Colonic mucosa (tissue), 4 donors: ENCODE data around the gene AP5Z1. TPM values are rescaled to one million over a fixed set of nuclear protein-coding genes. Genes with fewer than 3 reads are reported as not detected.

ENCODE experiments used
- DNase-seq: peaks from one replicate; pipeline ENCODE4 v3.0.0-alpha.2; 2020
- H3K27ac ChIP-seq: fragments of 200-600 bp; one replicate; pipeline ENCODE4 v1.8.0; 2021
- H3K27me3 ChIP-seq: fragments of 200-600 bp; one replicate; pipeline ENCODE4 v1.8.0; 2021
- H3K36me3 ChIP-seq: fragments of 200-600 bp; one replicate; pipeline ENCODE4 v1.8.0; 2021
- H3K4me1 ChIP-seq: fragments of 200-600 bp; one replicate; pipeline ENCODE4 v1.8.0; 2021; ENCODE audit warnings: mild to moderate bottlenecking
- H3K4me3 ChIP-seq: fragments of 200-600 bp; one replicate; pipeline ENCODE4 v1.8.0; 2021
- H3K9ac ChIP-seq, 2 donors: one replicate each; pipeline ENCODE4 v1.7.0; 2013; ENCODE audit warnings: control low read depth in 2 of 2, low read depth in 2 of 2, low read length in 2 of 2
- H3K9me3 ChIP-seq: fragments of 200-600 bp; one replicate; pipeline ENCODE4 v1.8.0; 2021
- intact Hi-C: fragments of 100-400 bp; cut with DNase I; formaldehyde crosslinking; loops from one replicate; pipeline ENCODE4 v1.14.1; 2022
- total RNA-seq, 2 donors: library from RNA; stranded (reverse); fragmentation: NEBNext Ultra II Directional in 1 of 2; extraction: Animal tissue kit (Norgen Biotek cat#: 25700) in 1 of 2; gene quantifications; one replicate each; pipeline ENCODE4 v1.2.1, GENCODE V29; 2021
- TF ChIP-seq, protein P1 (sequence below): fragments of 200-600 bp; IDR thresholded peaks from one replicate; pipeline ENCODE4 v1.8.0; 2022; ENCODE audit warnings: antibody characterized with exemption, mild to moderate bottlenecking
- donor health status: healthy.
- donor health status: DM: no; HTN: no; CAD: no.
- donor health status: DM: no; HTN: no; CAD: no.

Gene AP5Z1
- total RNA-seq, 2 donors from 2014 or later = 27.9 to 49.9 TPM

DNA sequence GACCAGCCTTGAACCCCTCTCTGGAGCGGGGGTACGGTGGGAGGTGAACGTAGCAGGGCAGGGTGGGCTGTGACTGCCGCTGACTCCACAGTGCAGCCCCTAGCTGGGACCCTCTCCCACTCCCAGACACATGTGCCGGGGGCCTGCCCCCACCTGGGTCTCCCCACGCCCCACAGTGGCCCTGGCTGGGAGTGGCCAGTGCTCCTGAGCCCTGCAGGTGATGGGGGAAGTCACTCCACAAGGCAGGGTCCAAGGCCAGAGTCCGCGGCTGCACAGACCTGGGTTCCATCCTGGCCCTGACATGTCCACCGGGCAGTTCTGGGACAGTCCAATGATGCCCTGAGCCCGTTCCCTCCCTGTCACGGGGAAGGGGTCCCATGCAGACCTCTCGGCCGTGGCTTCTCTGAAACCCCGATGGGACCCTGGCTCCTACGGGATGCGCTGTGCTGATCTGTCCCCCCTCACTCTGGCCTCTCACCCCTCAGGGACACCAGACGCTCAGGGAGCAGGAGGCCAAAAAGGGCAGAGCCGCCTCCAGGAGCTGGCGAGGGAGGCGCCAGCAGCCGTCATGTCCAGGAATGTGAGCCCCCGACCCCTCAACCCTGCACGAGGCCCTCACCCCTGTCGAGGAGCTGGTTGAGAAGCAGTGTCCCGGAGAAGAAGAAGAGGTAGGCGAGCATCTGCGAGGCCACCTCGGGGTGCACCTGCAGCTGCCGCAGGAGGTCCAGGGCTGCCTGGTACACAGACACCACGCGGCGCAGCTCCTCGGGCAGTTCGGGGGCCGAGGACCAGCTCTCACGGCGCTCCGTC is 40.4 kb downstream of the AP5Z1 start:
- Histone ChIP-seq H3K27ac (no peak overlapping the region), H3K9ac (no peak overlapping the region), H3K27me3 (no peaks in the 10 kb centered on the region), H3K9me3 (no peaks in the 10 kb centered on the region), H3K4me3 (no peak overlapping the region), H3K4me1 (no peaks in the 10 kb centered on the region), H3K36me3 (no peaks in the 10 kb centered on the region)
- intact Hi-C loops = no loop called here
- no peak for DNase-seq
- TF ChIP-seq, protein P1, sequence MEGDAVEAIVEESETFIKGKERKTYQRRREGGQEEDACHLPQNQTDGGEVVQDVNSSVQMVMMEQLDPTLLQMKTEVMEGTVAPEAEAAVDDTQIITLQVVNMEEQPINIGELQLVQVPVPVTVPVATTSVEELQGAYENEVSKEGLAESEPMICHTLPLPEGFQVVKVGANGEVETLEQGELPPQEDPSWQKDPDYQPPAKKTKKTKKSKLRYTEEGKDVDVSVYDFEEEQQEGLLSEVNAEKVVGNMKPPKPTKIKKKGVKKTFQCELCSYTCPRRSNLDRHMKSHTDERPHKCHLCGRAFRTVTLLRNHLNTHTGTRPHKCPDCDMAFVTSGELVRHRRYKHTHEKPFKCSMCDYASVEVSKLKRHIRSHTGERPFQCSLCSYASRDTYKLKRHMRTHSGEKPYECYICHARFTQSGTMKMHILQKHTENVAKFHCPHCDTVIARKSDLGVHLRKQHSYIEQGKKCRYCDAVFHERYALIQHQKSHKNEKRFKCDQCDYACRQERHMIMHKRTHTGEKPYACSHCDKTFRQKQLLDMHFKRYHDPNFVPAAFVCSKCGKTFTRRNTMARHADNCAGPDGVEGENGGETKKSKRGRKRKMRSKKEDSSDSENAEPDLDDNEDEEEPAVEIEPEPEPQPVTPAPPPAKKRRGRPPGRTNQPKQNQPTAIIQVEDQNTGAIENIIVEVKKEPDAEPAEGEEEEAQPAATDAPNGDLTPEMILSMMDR = no peak

DNA sequence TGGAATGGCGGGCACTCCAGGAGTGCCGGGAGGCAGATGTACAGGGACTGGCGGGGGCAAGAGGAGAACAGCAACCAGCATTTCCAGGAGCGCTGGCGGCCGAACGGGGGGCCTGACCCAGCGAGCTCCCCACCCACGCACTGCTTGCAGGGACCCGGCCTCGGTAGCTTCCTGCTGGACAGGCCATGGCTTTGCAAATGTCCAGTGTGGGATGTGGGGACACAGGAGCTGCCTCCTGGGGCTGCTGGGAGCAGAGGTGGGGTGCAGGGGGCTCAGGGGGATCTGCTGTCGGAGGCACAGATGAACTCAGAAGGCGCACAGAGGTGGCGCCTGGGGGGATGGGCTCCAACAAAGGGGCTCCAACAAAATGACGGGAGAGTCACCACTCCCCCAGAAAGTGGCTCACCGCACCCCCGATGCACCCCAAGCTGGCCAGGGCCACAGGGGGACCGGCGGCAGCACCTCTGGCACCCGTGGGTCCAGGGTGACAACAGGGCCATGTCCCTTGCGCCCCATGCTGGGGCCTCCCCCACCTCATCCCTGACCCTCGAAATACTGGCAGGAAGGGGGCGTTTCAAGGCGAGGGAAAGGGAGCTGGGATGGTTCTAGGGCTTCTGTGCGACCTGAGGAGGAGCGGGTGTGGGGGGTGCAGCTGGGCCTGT is 41.1 kb downstream of the AP5Z1 start:
- Histone ChIP-seq H3K36me3 (no peaks in the 10 kb centered on the region), H3K4me1 (no peaks in the 10 kb centered on the region), H3K9ac (no peak overlapping the region), H3K4me3 (no peak overlapping the region), H3K27me3 (no peaks in the 10 kb centered on the region), H3K9me3 (no peaks in the 10 kb centered on the region), H3K27ac (no peak overlapping the region)
- intact Hi-C loops = no loop called here
- DNase-seq = no peak
- TF ChIP-seq, protein P1 = no peak

DNA sequence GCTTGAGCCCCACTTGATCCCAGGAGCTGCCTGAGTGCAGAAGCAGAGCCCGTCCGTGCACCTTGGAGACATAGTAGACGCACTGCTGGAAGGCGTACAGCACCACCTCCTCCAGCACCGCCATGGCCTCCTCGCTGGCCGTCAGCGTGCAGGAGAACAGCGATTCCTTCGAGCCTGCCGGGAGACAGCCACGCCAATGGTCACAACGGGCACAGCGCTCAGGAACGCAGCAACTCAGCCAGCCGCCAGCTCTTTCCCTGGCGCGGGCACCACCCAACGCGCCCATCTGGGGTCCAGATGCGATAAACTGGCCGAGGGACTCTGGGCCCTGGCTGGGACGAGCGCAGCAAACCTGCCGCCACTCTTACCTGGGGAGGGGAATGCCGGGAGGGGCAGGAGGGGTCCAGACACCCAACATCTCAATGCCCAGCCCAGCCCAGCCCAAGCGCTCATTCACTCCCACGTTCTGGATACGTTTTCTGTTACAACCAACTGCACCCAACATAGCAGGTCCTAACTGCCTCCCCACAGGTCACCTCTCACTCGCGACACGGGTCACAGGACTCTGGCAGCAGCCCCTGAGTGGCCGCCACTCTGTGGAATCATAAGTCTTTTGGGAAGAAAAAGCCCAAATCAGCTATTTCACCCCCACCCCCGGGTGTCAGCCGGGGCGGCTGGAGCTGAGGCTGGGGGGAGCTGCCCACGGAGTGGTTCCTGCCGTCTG is 41.9 kb downstream of the AP5Z1 start:
- TF ChIP-seq, protein P1 = no peak
- no peak for DNase-seq
- Histone ChIP-seq H3K27me3 (no peaks in the 10 kb centered on the region), H3K9ac (no peak overlapping the region), H3K4me1 (no peaks in the 10 kb centered on the region), H3K36me3 (no peaks in the 10 kb centered on the region), H3K27ac (no peak overlapping the region), H3K4me3 (no peak overlapping the region), H3K9me3 (no peaks in the 10 kb centered on the region)
- intact Hi-C loops = no loop called here

DNA sequence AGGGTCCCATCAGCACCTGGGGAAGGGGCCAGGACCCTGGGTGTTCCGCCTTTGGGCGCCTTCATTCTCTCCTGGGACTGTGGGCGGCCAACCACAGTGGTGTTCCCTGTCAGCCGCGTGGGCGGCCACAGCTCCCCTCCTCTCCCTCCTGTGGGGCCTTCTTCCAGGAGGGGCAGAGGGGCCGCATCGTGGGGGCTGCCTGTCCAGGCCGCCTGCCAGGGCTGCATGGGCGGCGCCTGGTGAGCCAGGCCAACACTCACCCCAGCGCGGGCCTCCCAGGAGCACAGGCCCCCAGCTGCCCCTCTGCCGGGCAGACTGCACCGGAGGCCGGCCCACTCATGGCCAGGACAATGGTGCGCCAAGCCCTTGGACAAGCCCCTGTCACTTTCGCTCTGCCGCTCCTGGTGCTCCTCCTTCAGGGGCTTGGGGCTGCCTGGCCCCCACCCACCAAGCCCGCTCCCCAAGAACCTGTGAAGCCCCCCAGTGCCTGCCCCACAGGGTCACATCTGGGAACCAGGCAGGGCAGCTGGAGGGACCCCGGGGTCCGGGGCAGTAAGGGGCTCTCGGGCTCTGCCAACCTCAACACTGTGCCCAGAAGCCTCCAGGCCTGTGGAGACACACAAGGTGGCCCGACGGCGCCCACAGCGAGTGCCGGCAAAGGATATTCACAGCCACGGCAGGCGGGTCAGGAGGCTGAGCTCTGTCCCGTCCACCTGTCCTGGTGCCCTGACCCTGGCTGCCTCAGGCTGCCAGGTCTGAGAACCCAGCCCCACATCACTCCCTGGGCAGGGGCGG is 42.8 kb downstream of the AP5Z1 start:
- intact Hi-C loops = no loop called here
- Histone ChIP-seq H3K27me3 (no peaks in the 10 kb centered on the region), H3K27ac (no peak overlapping the region), H3K4me3 (no peak overlapping the region), H3K36me3 (no peaks in the 10 kb centered on the region), H3K4me1 (no peaks in the 10 kb centered on the region), H3K9ac (no peak overlapping the region), H3K9me3 (no peaks in the 10 kb centered on the region)
- no peak for DNase-seq
- TF ChIP-seq, protein P1 = no peak
